GM19351 (cell line): ENCODE measurements around the gene DEPDC1.
"Not testable (repeated sequence)": the region's sequence is repeated elsewhere in the genome, so short reads cannot be mapped to it uniquely, and the experiment has no call there.

Experiments
- ATAC-seq: cut with Tn5 transposase; IDR thresholded peaks from one replicate; pipeline ENCODE4 v1.9.1; 2021; ENCODE audit warnings: mild to moderate bottlenecking, moderate library complexity; ENCODE audit not compliant: unreplicated experiment

The DEPDC1 gene

GRCh38 chr1:68476626-68477025 is 20.3 kb downstream of the DEPDC1 start:
- not testable (repeated sequence) for ATAC-seq

GRCh38 chr1:68473060-68473459 is 23.8 kb downstream of the DEPDC1 start:
- no peak for ATAC-seq

- no peak for ATAC-seq
Measured at GRCh38 chr1:68470388-68470970, 26.4 kb downstream of the DEPDC1 start.

- no peak for ATAC-seq
Measured at GRCh38 chr1:68464891-68465290, 32.0 kb downstream of the DEPDC1 start.

- ATAC-seq = no peak
Measured at GRCh38 chr1:68460935-68461334, 35.9 kb downstream of the DEPDC1 start.

GRCh38 chr1:68459796-68460195 is 37.1 kb downstream of the DEPDC1 start:
- ATAC-seq = no peak

GRCh38 chr1:68459091-68459490 is 37.8 kb downstream of the DEPDC1 start:
- no peak for ATAC-seq

- no peak for ATAC-seq
Measured at GRCh38 chr1:68456202-68456601, 40.7 kb downstream of the DEPDC1 start.

- peak; percentile 70 for ATAC-seq
Measured at GRCh38 chr1:68454534-68454933, 42.3 kb downstream of the DEPDC1 start.

GRCh38 chr1:68453060-68453670 is 43.7 kb downstream of the DEPDC1 start:
- ATAC-seq = no peak

- ATAC-seq = no peak
Measured at GRCh38 chr1:68449901-68450300, 47.0 kb downstream of the DEPDC1 start, which contains the start of gene RPE65. RPE65 (minus strand) TSS chr1:68449954; CDS start chr1:68449905, 49 bp downstream.

GRCh38 chr1:68448365-68448764 is 48.5 kb downstream of the DEPDC1 start:
- no peak for ATAC-seq

GRCh38 chr1:68445709-68446108 is 51.2 kb downstream of the DEPDC1 start:
- ATAC-seq = no peak

GRCh38 chr1:68442822-68443556 is 53.9 kb downstream of the DEPDC1 start:
- ATAC-seq = peak; percentile 95

GRCh38 chr1:68442006-68442405 is 54.9 kb downstream of the DEPDC1 start:
- no peak for ATAC-seq

GRCh38 chr1:68438310-68438709 is 58.6 kb downstream of the DEPDC1 start:
- ATAC-seq = no peak

- ATAC-seq = no peak
Measured at GRCh38 chr1:68433395-68433794, 63.5 kb downstream of the DEPDC1 start.

GRCh38 chr1:68431076-68431475 is 65.8 kb downstream of the DEPDC1 start:
- ATAC-seq = no peak

- ATAC-seq = no peak
Measured at GRCh38 chr1:68429233-68429808, 67.6 kb downstream of the DEPDC1 start.

- ATAC-seq = no peak
Measured at GRCh38 chr1:68426594-68426993, 70.3 kb downstream of the DEPDC1 start.
